B cell (primary cell): ENCODE measurements around the gene LPAR2. TPM values are rescaled to one million over a fixed set of nuclear protein-coding genes. Genes with fewer than 3 reads are reported as not detected.

Source experiments
- ATAC-seq: fragments of 200-7000 bp; cut with Tn5 transposase; one replicate; pipeline ENCODE4 v1.10.0; 2021; ENCODE audit warnings: low read depth, mild to moderate bottlenecking, moderate number of reproducible peaks, moderate library complexity
- CTCF ChIA-PET: fragments of 350-600 bp; sonication (Branson Sonifier 250); formaldehyde crosslinking; loops from one replicate; lab custom pipeline; 2021; ENCODE audit warnings: antibody characterized with exemption, inconsistent platforms; lab: Charles Lee
- POLR2A ChIA-PET: fragments of 350-600 bp; sonication (Branson Sonifier 250); formaldehyde crosslinking; loops from one replicate; lab custom pipeline; 2021; ENCODE audit warnings: antibody characterized with exemption; lab: Charles Lee
- DNase-seq: peaks from one replicate; pipeline ENCODE4 v3.0.0; 2013
- H2AFZ ChIP-seq: 2 replicates; pipeline ENCODE4 v1.6.1; 2012; ENCODE audit warnings: mild to moderate bottlenecking, low read depth, low read length; ENCODE audit not compliant: insufficient read depth, poor library complexity, severe bottlenecking
- H3K27ac ChIP-seq, 2 donors: 1 replicate in 1 of 2; 2 replicates in 1 of 2; pipeline ENCODE4 v1.5.1; 2012 to 2013; ENCODE audit warnings: low read length in 2 of 2, mild to moderate bottlenecking in 2 of 2, moderate library complexity in 1 of 2
- H3K27me3 ChIP-seq, 4 experiments: fragments of 200-600 bp in 1 of 4; sonication (generic) in 1 of 4; replicated peaks in 1 of 4; 1 replicate in 2 of 4; 2 replicates in 2 of 4; pipeline versions ENCODE4 v1.6.1 to v1.7.0; 2013 to 2016; ENCODE audit warnings: low read length in 3 of 4, mild to moderate bottlenecking in 2 of 4, mixed read lengths in 1 of 4, moderate library complexity in 1 of 4; ENCODE audit not compliant: insufficient read depth in 4 of 4, control insufficient read depth in 3 of 4; ENCODE audit errors: control extremely low read depth in 1 of 4
- H3K36me3 ChIP-seq, 2 experiments: replicated peaks in 1 of 2; 1 replicate in 1 of 2; 2 replicates in 1 of 2; pipeline versions ENCODE4 v1.6.1 to v1.7.1; 2013; ENCODE audit warnings: low read length in 1 of 2; ENCODE audit not compliant: insufficient read depth in 2 of 2, control insufficient read depth in 1 of 2; ENCODE audit errors: control extremely low read depth in 1 of 2, extremely low read depth in 1 of 2
- H3K4me1 ChIP-seq, 2 donors: fragments of 200-600 bp in 1 of 2; sonication (generic) in 1 of 2; 1 replicate in 1 of 2; 2 replicates in 1 of 2; pipeline versions ENCODE4 v1.5.1 to v1.6.1; 2013 to 2017; ENCODE audit warnings: low read length in 2 of 2; ENCODE audit not compliant: control insufficient read depth in 2 of 2, insufficient read depth in 2 of 2
- H3K4me2 ChIP-seq: replicated peaks from 2 replicates; pipeline ENCODE3; 2012; ENCODE audit warnings: mild to moderate bottlenecking, low read depth, low read length; ENCODE audit not compliant: poor library complexity, severe bottlenecking
- H3K4me3 ChIP-seq, 5 experiments: fragments of 200-600 bp in 1 of 5; sonication (generic) in 1 of 5; 1 replicate in 3 of 5; 2 replicates in 2 of 5; pipeline versions ENCODE4 v1.5.1 to v1.7.0; 2011 to 2016; ENCODE audit warnings: low read length in 4 of 5, mild to moderate bottlenecking in 4 of 5, low read depth in 2 of 5, control low read depth in 1 of 5, moderate library complexity in 1 of 5; ENCODE audit not compliant: insufficient read depth in 1 of 5; ENCODE audit errors: control extremely low read depth in 1 of 5, extremely low read depth in 1 of 5
- H3K79me2 ChIP-seq: fragments of 200-600 bp; sonication (generic); one replicate; pipeline ENCODE4 v1.6.0; 2016; ENCODE audit warnings: low read length; ENCODE audit not compliant: control insufficient read depth, insufficient read depth
- H3K9ac ChIP-seq: fragments of 200-600 bp; sonication (generic); 2 replicates; pipeline ENCODE4 v1.6.1; 2017; ENCODE audit warnings: mild to moderate bottlenecking, low read length, moderate library complexity
- H3K9me3 ChIP-seq, 3 donors: one replicate each; pipeline versions ENCODE4 v1.6.1 to v1.7.1; 2013; ENCODE audit warnings: low read length in 2 of 3; ENCODE audit not compliant: control insufficient read depth in 2 of 3, insufficient read depth in 1 of 3; ENCODE audit errors: control extremely low read depth in 1 of 3
- H4K20me1 ChIP-seq: 2 replicates; pipeline ENCODE4 v1.6.0; 2012; ENCODE audit warnings: mild to moderate bottlenecking, low read length; ENCODE audit not compliant: insufficient read depth, control insufficient read depth, poor library complexity, severe bottlenecking
- H3K27ac Mint-ChIP-seq: one replicate; pipeline ENCODE4 v1.8.0; 2021; ENCODE audit warnings: mixed read lengths
- H3K27me3 Mint-ChIP-seq: one replicate; pipeline ENCODE4 v1.8.0; 2021; ENCODE audit warnings: mixed read lengths
- H3K4me1 Mint-ChIP-seq: one replicate; pipeline ENCODE4 v1.8.0; 2021; ENCODE audit warnings: mixed read lengths
- H3K4me3 Mint-ChIP-seq: one replicate; pipeline ENCODE4 v1.8.0; 2021; ENCODE audit warnings: mixed read lengths
- H3K9me3 Mint-ChIP-seq: one replicate; pipeline ENCODE4 v1.8.0; 2022; ENCODE audit warnings: mixed read lengths; ENCODE audit not compliant: insufficient read depth
- EZH2 ChIP-seq: IDR thresholded peaks from 2 replicates; pipeline ENCODE4 v1.6.1; 2012; ENCODE audit warnings: borderline replicate concordance, low read depth, mild to moderate bottlenecking, moderate library complexity, low read length; ENCODE audit not compliant: insufficient read depth, poor library complexity, severe bottlenecking
- WGBS: methylation state at CpG from one replicate; pipeline ENCODE4 v1.1.5; 2013; ENCODE audit warnings: missing lambda C conversion rate; ENCODE audit not compliant: insufficient coverage; 5-methylcytosine and 5-hydroxymethylcytosine counted together
- intact Hi-C: fragments of 100-400 bp; cut with micrococcal nuclease; formaldehyde crosslinking; loops from one replicate; pipeline ENCODE4 v1.10.0; 2022
- polyA plus RNA-seq: library from polyadenylated mRNA; depleted of rRNA; stranded (reverse); fragments of >200 nt; gene quantifications from 2 replicates; pipeline ENCODE4 v1.2.3, GENCODE V29; 2012
- total RNA-seq, 2 donors: library from RNA; stranded (reverse); fragments of 120-200 nt in 1 of 2; gene quantifications; 1 replicate in 1 of 2; 2 replicates in 1 of 2; pipeline versions ENCODE4 v1.2.3 to v1.2.4, GENCODE V29; 2013 to 2022
- TF ChIP-seq, protein P1 (sequence below): fragments of 200-600 bp; IDR thresholded peaks from one replicate; pipeline ENCODE4 v1.8.0; 2022; ENCODE audit warnings: antibody characterized with exemption, mild to moderate bottlenecking

Gene LPAR2
- total and polyA plus RNA-seq, 2 donors (not counting 1 experiment from before 2014, with no cell fraction given): 27.1 to 37.2 TPM

DNA sequence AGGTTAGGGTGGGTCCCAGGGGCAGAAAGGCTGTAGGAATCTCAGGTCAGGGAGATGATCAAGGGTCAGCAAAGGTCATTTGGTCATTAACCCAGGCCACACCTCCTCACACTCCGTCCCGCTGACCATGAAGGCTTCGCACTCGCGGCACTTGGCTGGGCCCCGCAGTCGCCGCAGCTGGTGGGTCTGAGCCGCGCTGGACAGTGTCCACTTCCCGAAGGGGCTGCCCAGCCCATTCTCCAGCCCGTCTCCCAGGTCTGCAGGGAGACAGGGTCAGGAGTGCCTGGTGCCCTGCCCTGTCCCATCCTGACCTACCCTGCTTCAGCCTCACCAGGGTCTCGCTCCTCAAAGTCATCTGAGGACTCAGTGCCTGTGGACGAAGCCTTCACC is 7.3 kb upstream of the LPAR2 start:
- no peak for DNase-seq

DNA sequence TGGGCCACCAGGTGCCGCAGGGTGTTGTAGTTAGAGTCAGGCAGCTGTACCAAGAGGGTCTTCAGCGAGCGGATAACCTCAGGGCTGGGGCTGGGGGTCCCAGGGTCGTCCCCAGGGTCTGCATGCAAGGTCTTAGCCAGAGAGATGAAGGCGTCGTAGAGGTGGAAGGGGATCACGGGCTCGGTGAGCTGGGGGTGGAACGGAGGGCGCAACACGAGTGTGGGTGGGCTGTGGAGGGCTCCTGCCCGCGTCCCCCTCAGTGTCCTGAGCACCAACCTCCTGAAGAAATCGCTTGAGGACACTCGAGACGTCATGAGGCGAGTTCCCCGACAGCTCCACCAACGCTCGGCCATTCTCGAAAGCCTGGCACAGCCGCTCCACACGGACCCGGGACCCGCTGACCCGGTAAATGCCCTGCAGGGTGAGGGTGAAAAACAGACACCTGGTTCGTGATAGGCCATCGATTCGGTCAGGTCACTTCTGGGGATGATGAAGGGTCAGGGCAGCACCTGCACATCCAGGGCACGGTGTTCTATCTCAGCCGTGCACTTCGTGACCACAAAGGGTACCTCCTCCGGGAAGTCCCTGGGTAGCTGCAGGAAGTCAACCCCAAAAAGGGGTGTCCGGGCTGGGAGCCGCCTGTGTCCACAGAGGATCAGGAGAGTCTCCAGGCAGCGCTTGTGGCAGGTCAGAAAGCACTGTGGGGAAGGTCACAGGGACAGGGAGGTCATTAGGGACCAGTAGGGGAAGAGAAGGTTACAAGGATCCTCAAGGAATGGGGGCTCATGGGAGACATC is 6.7 kb upstream of the LPAR2 start:
- no peak overlapping the region for H3K27ac Mint-ChIP-seq

More for the DNA sequence above, 7.3 kb upstream of the LPAR2 start:
- peaks cover 0 to 77% of the 10 kb centered on the region in 2 experiments for H3K36me3 ChIP-seq
- Mint-ChIP-seq H3K4me1 (peaks cover 2% of the 10 kb centered on the region), H3K4me3 (no peak overlapping the region), H3K9me3 (no peaks in the 10 kb centered on the region), H3K27ac (no peak overlapping the region), H3K27me3 (no peaks in the 10 kb centered on the region)
- H4K20me1 ChIP-seq: peaks cover 38% of the 10 kb centered on the region
- 99% methylated on average over 12 of the region's 14 CpGs for WGBS
- H3K9ac ChIP-seq: no peak overlapping the region
- H3K4me1 ChIP-seq: peaks cover 0 to 6% of the 10 kb centered on the region in 2 donors
- no peak overlapping the region for H3K4me3 ChIP-seq
- no peak overlapping the region for H3K4me2 ChIP-seq
- CTCF ChIA-PET: interaction anchor here (1.3 kb wide), 1 partner anchor 103 kb away, joined by 3 read pairs; no protein-coding TSS in a partner anchor
- H3K79me2 ChIP-seq: peaks cover 32% of the 10 kb centered on the region
- no peak for ATAC-seq
- no peak overlapping the region for H3K27ac ChIP-seq
- no peaks in the 10 kb centered on the region for H3K27me3 ChIP-seq
- H3K9me3 ChIP-seq: peaks cover 0 to 4% (median 0%) of the 10 kb centered on the region in 3 donors
- no peak for TF ChIP-seq EZH2
- TF ChIP-seq, protein P1, sequence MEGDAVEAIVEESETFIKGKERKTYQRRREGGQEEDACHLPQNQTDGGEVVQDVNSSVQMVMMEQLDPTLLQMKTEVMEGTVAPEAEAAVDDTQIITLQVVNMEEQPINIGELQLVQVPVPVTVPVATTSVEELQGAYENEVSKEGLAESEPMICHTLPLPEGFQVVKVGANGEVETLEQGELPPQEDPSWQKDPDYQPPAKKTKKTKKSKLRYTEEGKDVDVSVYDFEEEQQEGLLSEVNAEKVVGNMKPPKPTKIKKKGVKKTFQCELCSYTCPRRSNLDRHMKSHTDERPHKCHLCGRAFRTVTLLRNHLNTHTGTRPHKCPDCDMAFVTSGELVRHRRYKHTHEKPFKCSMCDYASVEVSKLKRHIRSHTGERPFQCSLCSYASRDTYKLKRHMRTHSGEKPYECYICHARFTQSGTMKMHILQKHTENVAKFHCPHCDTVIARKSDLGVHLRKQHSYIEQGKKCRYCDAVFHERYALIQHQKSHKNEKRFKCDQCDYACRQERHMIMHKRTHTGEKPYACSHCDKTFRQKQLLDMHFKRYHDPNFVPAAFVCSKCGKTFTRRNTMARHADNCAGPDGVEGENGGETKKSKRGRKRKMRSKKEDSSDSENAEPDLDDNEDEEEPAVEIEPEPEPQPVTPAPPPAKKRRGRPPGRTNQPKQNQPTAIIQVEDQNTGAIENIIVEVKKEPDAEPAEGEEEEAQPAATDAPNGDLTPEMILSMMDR: no peak
- POLR2A ChIA-PET: no interaction called here
- no peak overlapping the region for H2AFZ ChIP-seq
- intact Hi-C loops: no loop called here

More for the DNA sequence above, 6.7 kb upstream of the LPAR2 start:
- no peak overlapping the region for H2AFZ ChIP-seq
- H3K79me2 ChIP-seq: peaks cover 26% of the 10 kb centered on the region
- H3K27me3 Mint-ChIP-seq: no peaks in the 10 kb centered on the region
- no peaks in the 10 kb centered on the region for H3K27me3 ChIP-seq
- H3K9me3 Mint-ChIP-seq: no peaks in the 10 kb centered on the region
- H3K4me3 Mint-ChIP-seq: no peak overlapping the region
- H3K9me3 ChIP-seq: peaks cover 0 to 4% (median 0%) of the 10 kb centered on the region in 3 donors
- H4K20me1 ChIP-seq: peaks cover 38% of the 10 kb centered on the region
- H3K27ac ChIP-seq: no peak overlapping the region
- POLR2A ChIA-PET: no interaction called here
- CTCF ChIA-PET: interaction anchor here (1.3 kb wide), 1 partner anchor 102 kb away, joined by 3 read pairs; no protein-coding TSS in a partner anchor
- H3K4me3 ChIP-seq: no peak overlapping the region
- WGBS: 92% methylated on average over 36 of the region's 36 CpGs
- H3K4me2 ChIP-seq: no peak overlapping the region
- H3K36me3 ChIP-seq: peaks cover 0 to 75% of the 10 kb centered on the region in 2 experiments
- peaks cover 2% of the 10 kb centered on the region for H3K4me1 Mint-ChIP-seq
- ATAC-seq: no peak
- intact Hi-C loops: no loop called here
- H3K9ac ChIP-seq: no peak overlapping the region
- peaks cover 0 to 6% of the 10 kb centered on the region in 2 donors for H3K4me1 ChIP-seq
- DNase-seq: no peak
- no peak for TF ChIP-seq EZH2
- TF ChIP-seq, protein P1: no peak
